ENCODE results near the gene SFT2D2. TPM values are rescaled to one million over a fixed set of nuclear protein-coding genes. Genes with fewer than 3 reads are reported as not detected.

SFT2D2 gene
- total and polyA plus RNA-seq, 2 of the 8 experiments (the other 6 are each of a cell fraction or from before 2014, with no cell fraction given), result 9.0 to 29.0 TPM

GRCh38 chr1:168287237-168287664, 61.4 kb downstream of the SFT2D2 start:
- H2AFZ ChIP-seq (ENCODE audit: low read length), result no peak overlapping the region
- POLR2A ChIA-PET (ENCODE audit: partially characterized antibody), result no interaction called here

More at GRCh38 chr1:168287237-168287664, 61.4 kb downstream of the SFT2D2 start:
- Histone ChIP-seq H2BK12ac (ENCODE audit: low read depth, low read length) (no peak overlapping the region), H4K20me1 (replicated peaks in 1 of 2; ENCODE audit: control insufficient read depth in 1 of 2, insufficient read depth in 2 of 2, low read length in 2 of 2) (no peaks in the 10 kb centered on the region), H3K9me3 (ENCODE audit: insufficient read depth in 2 of 2, low read depth in 1 of 2, low read length in 1 of 2) (no peaks in the 10 kb centered on the region), H3K56ac (replicated peaks; ENCODE audit: insufficient read length, low read depth, low read length) (no peak overlapping the region), H4K8ac (ENCODE audit: extremely low read depth, insufficient read depth, low read length) (no peak overlapping the region), H3K23ac (ENCODE audit: insufficient read length) (no peak overlapping the region), H3K79me2 (ENCODE audit: control insufficient read depth in 1 of 2, insufficient read depth in 2 of 2, low read length in 2 of 2) (no peaks in the 10 kb centered on the region), H3K23me2 (ENCODE audit: low read depth, low read length) (no peaks in the 10 kb centered on the region), H2BK5ac (ENCODE audit: low read depth, low read length) (no peak overlapping the region), H3K36me3 (ENCODE audit: control insufficient read depth in 2 of 4, insufficient read depth in 4 of 4, low read length in 3 of 4) (no peaks in the 10 kb centered on the region), H3K27me3 (replicated peaks in 1 of 4; ENCODE audit: control insufficient read depth in 3 of 4, extremely low read depth in 1 of 4, insufficient read depth in 3 of 4, low read length in 3 of 4) (no peaks in the 10 kb centered on the region), H3K79me1 (ENCODE audit: low read depth, low read length) (no peaks in the 10 kb centered on the region), H3K4ac (replicated peaks; ENCODE audit: insufficient read length, low read depth, low read length) (no peak overlapping the region), H2AK5ac (ENCODE audit: low read depth, low read length) (no peak overlapping the region), H3K27ac (ENCODE audit: low read depth, low read length) (no peak overlapping the region), H3K4me3 (ENCODE audit: extremely low read depth in 1 of 4, insufficient read depth in 2 of 4, low read depth in 3 of 4, low read length in 4 of 4) (no peak overlapping the region), H2BK120ac (replicated peaks; ENCODE audit: low read depth, low read length) (no peak overlapping the region), H3K18ac (ENCODE audit: extremely low read depth, low read length) (no peak overlapping the region), H4K91ac (replicated peaks; ENCODE audit: insufficient read length, low read length) (no peak overlapping the region), H3K9ac (replicated peaks in 1 of 4; ENCODE audit: extremely low read depth in 1 of 4, low read depth in 3 of 4, low read length in 3 of 4) (no peak overlapping the region), H3K4me2 (ENCODE audit: insufficient read depth in 1 of 2, low read depth in 2 of 2, low read length in 2 of 2) (no peak overlapping the region), H4K5ac (ENCODE audit: insufficient read length, low read depth, low read length) (no peak overlapping the region), H2BK20ac (ENCODE audit: low read length) (no peak overlapping the region), H2BK15ac (ENCODE audit: low read length) (no peak overlapping the region), H3K14ac (ENCODE audit: insufficient read length) (no peak overlapping the region), H3K4me1 (replicated peaks in 1 of 4; ENCODE audit: control insufficient read depth in 3 of 4, insufficient read depth in 4 of 4, low read length in 3 of 4) (peaks cover 0 to 9% (median 4%) of the 10 kb centered on the region in 4 experiments; a peak in 5 of 7 replicates)
- 92% methylated on average over 1 of the region's 1 CpG; no CpG with 5 or more reads in 1 of the 2 experiments for WGBS, 2 experiments (ENCODE audit: extremely low coverage in 1 of 2, insufficient coverage in 1 of 2, insufficient read length in 1 of 2, insufficient replicate concordance in 2 of 2, low coverage in 1 of 2, low lambda C conversion rate in 2 of 2, missing lambda C conversion rate in 1 of 2)
- TF ChIP-seq TBP (IDR thresholded peaks at IDR 0.05; ENCODE audit: low read depth, low read length), result no peak
- TF ChIP-seq EGR1 (IDR thresholded peaks at IDR 0.05; ENCODE audit: borderline replicate concordance, low read depth, low read length), result no peak
- no peak for TF ChIP-seq POLR2AphosphoS5 (IDR thresholded peaks at IDR 0.05; ENCODE audit: low read depth, low read length)
- no peak for TF ChIP-seq CHD1 (IDR thresholded peaks at IDR 0.05; ENCODE audit: low read depth, low read length)
- no peak for TF ChIP-seq TAF7 (optimal IDR thresholded peaks at IDR 0.05; ENCODE audit: borderline replicate concordance, low read depth, low read length)
- TF ChIP-seq GABPA (IDR thresholded peaks at IDR 0.05; ENCODE audit: borderline replicate concordance, insufficient read depth, low read length), result no peak
- FAIRE-seq, result no peak
- DNase-seq (ENCODE audit: low read depth in 1 of 2, low spot score in 2 of 2), result no peak
- CTCF ChIA-PET (ENCODE audit: partially characterized antibody), result interaction anchor here (0.6 to 1.4 kb wide), 4 partner anchors 15 to 52 kb away, joined by 3 to 4 read pairs (median 3); no protein-coding TSS in a partner anchor

Data from H1 (cell line).